GM12878 (cell line): ENCODE data around the gene MEI1.

Source experiments
- CREB1 ChIP-seq: IDR thresholded peaks from 2 replicates; pipeline ENCODE4 v1.6.1; 2012; ENCODE audit warnings: low read depth, mild to moderate bottlenecking, inconsistent platforms
- CTCF ChIP-seq, 3 experiments: IDR thresholded peaks in 2 of 3; conservative IDR thresholded peaks in 1 of 3; 2 replicates each; pipeline ENCODE4 v1.5.1; 2011; ENCODE audit warnings: low read depth in 3 of 3, low read length in 3 of 3, mild to moderate bottlenecking in 3 of 3, control low read depth in 2 of 3, moderate library complexity in 2 of 3, inconsistent platforms in 1 of 3, mixed read lengths in 1 of 3; ENCODE audit not compliant: control insufficient read depth in 2 of 3, insufficient read depth in 1 of 3; ENCODE audit errors: extremely low read depth in 1 of 3
- EZH2 ChIP-seq: IDR thresholded peaks from 2 replicates; pipeline ENCODE4 v1.6.1; 2012; ENCODE audit warnings: low read depth, mild to moderate bottlenecking, control low read depth, inconsistent platforms, low read length, borderline replicate concordance; ENCODE audit not compliant: control insufficient read depth
- FOXK2 ChIP-seq: fragments of 450-650 bp; IDR thresholded peaks from 2 replicates; pipeline ENCODE4 v1.6.1; 2017; ENCODE audit warnings: mild to moderate bottlenecking, moderate library complexity
- HDGF ChIP-seq: fragments of 450-650 bp; IDR thresholded peaks from 2 replicates; pipeline ENCODE4 v1.6.1; 2016; ENCODE audit warnings: antibody characterized with exemption
- POLR2A ChIP-seq: IDR thresholded peaks from 2 replicates; pipeline ENCODE4 v1.6.1; 2011; ENCODE audit warnings: low read depth, mild to moderate bottlenecking, low read length
- POLR2AphosphoS5 ChIP-seq: IDR thresholded peaks from 2 replicates; pipeline ENCODE4 v1.6.1; 2011; ENCODE audit warnings: mild to moderate bottlenecking, low read length, inconsistent platforms
- RCOR1 ChIP-seq: conservative IDR thresholded peaks from 2 replicates; pipeline ENCODE4 v1.6.1; 2012; ENCODE audit warnings: low read depth, low read length, improper control_type of control experiment
- RELB ChIP-seq: fragments of 450-650 bp; IDR thresholded peaks from 2 replicates; pipeline ENCODE4 v1.6.1; 2017; ENCODE audit warnings: low read depth, mild to moderate bottlenecking, moderate library complexity
- SPI1 ChIP-seq: IDR thresholded peaks from 2 replicates; pipeline ENCODE4 v1.6.1; 2011; ENCODE audit warnings: low read depth, mild to moderate bottlenecking, low read length, moderate library complexity, borderline replicate concordance; ENCODE audit not compliant: insufficient read depth
- YY1 ChIP-seq: IDR thresholded peaks from 2 replicates; pipeline ENCODE4 v1.6.1; 2011; ENCODE audit warnings: low read depth, mild to moderate bottlenecking, low read length
- ZBTB11 ChIP-seq: fragments of 450-650 bp; formaldehyde crosslinking; IDR thresholded peaks from 2 replicates; pipeline ENCODE4 v1.5.0; 2022; ENCODE audit warnings: mild to moderate bottlenecking, missing genetic modification characterization

GRCh38 chr22:41650229-41650628 lies 49.1 kb upstream of the MEI1 start:
- TF ChIP-seq RCOR1 = no peak
- no peak for TF ChIP-seq ZBTB11 (CRISPR knock-in tag)
- no peak for TF ChIP-seq POLR2A
- no peak for TF ChIP-seq HDGF
- TF ChIP-seq SPI1 = no peak
- TF ChIP-seq EZH2 = no peak
- TF ChIP-seq RELB = no peak
- no peak for TF ChIP-seq CREB1
- TF ChIP-seq YY1 = no peak
- TF ChIP-seq CTCF (IDR thresholded peaks at IDR 0.05 in 2 of 3, conservative IDR thresholded peaks at IDR 0.05 in 1 of 3; ENCODE audit: control insufficient read depth in 2 of 3, extremely low read depth in 1 of 3, insufficient read depth in 1 of 3, low read depth in 3 of 3, low read length in 3 of 3) = no peak
- no peak for TF ChIP-seq POLR2AphosphoS5
- no peak for TF ChIP-seq FOXK2
